MG63 (cell line): Measurements from ENCODE around the gene ID3. TPM values are rescaled to one million over a fixed set of nuclear protein-coding genes. Genes with fewer than 3 reads are reported as not detected.
A peak's percentile ranks its signal among the peaks of the same experiment; 100 is the strongest.

Source experiments
- DNase-seq: peaks from one replicate; pipeline ENCODE4 v3.0.0-alpha.2; 2020
- H3K27me3 ChIP-seq: fragments of 250-450 bp; sonication (Bioruptor Pico); 2 replicates; pipeline ENCODE4 v1.5.1; 2020; ENCODE audit warnings: mild to moderate bottlenecking, moderate library complexity
- H3K36me3 ChIP-seq: fragments of 250-450 bp; sonication (Bioruptor Pico); 2 replicates; pipeline ENCODE4 v1.5.1; 2020; ENCODE audit warnings: mild to moderate bottlenecking, moderate library complexity
- H3K4me3 ChIP-seq: fragments of 250-450 bp; sonication (Bioruptor Pico); 2 replicates; pipeline ENCODE4 v1.5.1; 2020; ENCODE audit warnings: mild to moderate bottlenecking, moderate library complexity
- H3K9me3 ChIP-seq: fragments of 250-450 bp; sonication (Bioruptor Pico); 2 replicates; pipeline ENCODE4 v1.5.1; 2020; ENCODE audit warnings: mild to moderate bottlenecking, moderate library complexity
- total RNA-seq: library from RNA; depleted of rRNA; stranded (reverse); fragments of >200 nt; shearing (Covaris generic); gene quantifications from 2 replicates; pipeline ENCODE4 v1.2.3, GENCODE V29; 2014; ENCODE audit warnings: low replicate concordance

Gene ID3
- total RNA-seq, 1 experiment from 2014 or later, result 463 TPM

- no peaks in the 10 kb centered on the region for H3K27me3 ChIP-seq
- H3K9me3 ChIP-seq, result no peaks in the 10 kb centered on the region
- no peaks in the 10 kb centered on the region for H3K36me3 ChIP-seq
- DNase-seq, result no peak
- H3K4me3 ChIP-seq, result no peak overlapping the region
Observed at GRCh38 chr1:23574265-23574754, 15.0 kb upstream of the ID3 start.

- Histone ChIP-seq H3K36me3 (no peaks in the 10 kb centered on the region), H3K9me3 (no peaks in the 10 kb centered on the region), H3K27me3 (no peaks in the 10 kb centered on the region), H3K4me3 (no peak overlapping the region)
- no peak for DNase-seq
Observed at GRCh38 chr1:23573574-23574182, 14.4 kb upstream of the ID3 start.

- H3K36me3 ChIP-seq, result no peaks in the 10 kb centered on the region
- no peaks in the 10 kb centered on the region for H3K27me3 ChIP-seq
- no peak overlapping the region for H3K4me3 ChIP-seq
- DNase-seq, result no peak
- H3K9me3 ChIP-seq, result no peaks in the 10 kb centered on the region
Observed at GRCh38 chr1:23571465-23571864, 12.2 kb upstream of the ID3 start.

GRCh38 chr1:23570001-23570691 lies 10.8 kb upstream of the ID3 start:
- Histone ChIP-seq H3K4me3 (no peak overlapping the region), H3K9me3 (no peaks in the 10 kb centered on the region), H3K27me3 (no peaks in the 10 kb centered on the region), H3K36me3 (no peaks in the 10 kb centered on the region)
- DNase-seq, result no peak

GRCh38 chr1:23568608-23569383 lies 9.5 kb upstream of the ID3 start:
- DNase-seq, result no peak
- Histone ChIP-seq H3K9me3 (no peaks in the 10 kb centered on the region), H3K4me3 (no peak overlapping the region; the same call in 1 of the 2 replicates)

GRCh38 chr1:23567996-23568607 lies 8.8 kb upstream of the ID3 start:
- H3K27me3 ChIP-seq, result no peaks in the 10 kb centered on the region
- no peak for DNase-seq
- H3K36me3 ChIP-seq, result no peaks in the 10 kb centered on the region
- H3K4me3 ChIP-seq, result peak overlapping the region; percentile 33; the same call in 1 of the 2 replicates
- no peaks in the 10 kb centered on the region for H3K9me3 ChIP-seq

More at GRCh38 chr1:23568608-23569383, 9.5 kb upstream of the ID3 start:
- H3K27me3 ChIP-seq, result no peaks in the 10 kb centered on the region
- no peaks in the 10 kb centered on the region for H3K36me3 ChIP-seq

GRCh38 chr1:23567629-23567995 lies 8.3 kb upstream of the ID3 start:
- Histone ChIP-seq H3K27me3 (no peaks in the 10 kb centered on the region), H3K9me3 (no peaks in the 10 kb centered on the region), H3K4me3 (no peak overlapping the region), H3K36me3 (no peaks in the 10 kb centered on the region)
- no peak for DNase-seq

GRCh38 chr1:23566304-23566703 lies 7.0 kb upstream of the ID3 start:
- Histone ChIP-seq H3K27me3 (no peaks in the 10 kb centered on the region), H3K9me3 (no peaks in the 10 kb centered on the region), H3K4me3 (no peak overlapping the region), H3K36me3 (no peaks in the 10 kb centered on the region)
- DNase-seq, result no peak

- Histone ChIP-seq H3K9me3 (no peaks in the 10 kb centered on the region), H3K27me3 (no peaks in the 10 kb centered on the region), H3K4me3 (no peak overlapping the region), H3K36me3 (no peaks in the 10 kb centered on the region)
- DNase-seq, result no peak
Observed at GRCh38 chr1:23565776-23566175, 6.5 kb upstream of the ID3 start.

GRCh38 chr1:23564529-23565122 lies 5.3 kb upstream of the ID3 start:
- no peak for DNase-seq
- Histone ChIP-seq H3K9me3 (no peaks in the 10 kb centered on the region), H3K27me3 (no peaks in the 10 kb centered on the region), H3K4me3 (no peak overlapping the region), H3K36me3 (no peaks in the 10 kb centered on the region)

GRCh38 chr1:23563755-23564374 lies 4.6 kb upstream of the ID3 start:
- Histone ChIP-seq H3K27me3 (no peaks in the 10 kb centered on the region), H3K4me3 (no peak overlapping the region), H3K9me3 (no peaks in the 10 kb centered on the region), H3K36me3 (peaks cover 4% of the 10 kb centered on the region)
- DNase-seq, result no peak

GRCh38 chr1:23563003-23563402 lies 3.7 kb upstream of the ID3 start:
- Histone ChIP-seq H3K4me3 (no peak overlapping the region), H3K36me3 (peaks cover 13% of the 10 kb centered on the region), H3K27me3 (no peaks in the 10 kb centered on the region), H3K9me3 (no peaks in the 10 kb centered on the region)
- DNase-seq, result no peak

- Histone ChIP-seq H3K36me3 (peaks cover 20% of the 10 kb centered on the region), H3K4me3 (peak overlapping the region; percentile 19; the same call in 1 of the 2 replicates), H3K27me3 (no peaks in the 10 kb centered on the region), H3K9me3 (no peaks in the 10 kb centered on the region)
- peak; percentile 99 for DNase-seq
Observed at GRCh38 chr1:23562137-23562876, 3.0 kb upstream of the ID3 start.

- Histone ChIP-seq H3K4me3 (peak overlapping the region; percentile 19; the same call in 1 of the 2 replicates), H3K36me3 (peaks cover 25% of the 10 kb centered on the region), H3K27me3 (no peaks in the 10 kb centered on the region), H3K9me3 (no peaks in the 10 kb centered on the region)
- peak; percentile 53 for DNase-seq
Observed at GRCh38 chr1:23561813-23562100, 2.5 kb upstream of the ID3 start.

GRCh38 chr1:23561076-23561812 lies 1.9 kb upstream of the ID3 start:
- Histone ChIP-seq H3K36me3 (peaks cover 25% of the 10 kb centered on the region), H3K4me3 (no peak overlapping the region), H3K9me3 (no peaks in the 10 kb centered on the region), H3K27me3 (no peaks in the 10 kb centered on the region)
- no peak for DNase-seq
